A549 (cell line): ENCODE results near the gene CRYBB2. TPM values are rescaled to one million over a fixed set of nuclear protein-coding genes. Genes with fewer than 3 reads are reported as not detected.
"Not testable (repeated sequence)": the region's sequence is repeated elsewhere in the genome, so short reads cannot be mapped to it uniquely, and the experiment has no call there.

ENCODE experiments used
- ATAC-seq, 2 experiments: fragments of 200-7000 bp in 1 of 2; fragments of >200 bp in 1 of 2; cut with Nextera tagmentation in 1 of 2; cut with Tn5 transposase in 1 of 2; 3 replicates each; pipeline versions ENCODE4 v1.8.0 to v1.9.1; 2018 to 2020; ENCODE audit warnings: mild to moderate bottlenecking in 1 of 2, moderate library complexity in 1 of 2
- CTCF ChIA-PET: fragments of 300-600 bp; sonication (Branson Sonifier 250); formaldehyde crosslinking; extraction: SDS; loops from one replicate; lab custom pipeline; 2021; ENCODE audit warnings: antibody characterized with exemption, inconsistent platforms; lab: Yijun Ruan, JAX
- POLR2A ChIA-PET: fragments of 350-600 bp; formaldehyde crosslinking; extraction: SDS; loops from one replicate; lab custom pipeline; 2021; ENCODE audit warnings: antibody characterized with exemption, inconsistent platforms; lab: Yijun Ruan, JAX
- DNase-seq, 2 experiments: peaks; one replicate each; pipeline versions ENCODE4 v3.0.0 to v3.0.0-alpha.2; 2011 to 2016; ENCODE audit warnings: low read depth in 1 of 2, low spot score in 1 of 2
- FAIRE-seq: peaks from 2 replicates; lab custom pipeline; 2011; peaks lifted over from hg19 to GRCh38; lab: Jason Lieb, UNC
- H3K27ac ChIP-seq, 2 experiments: fragments of >200 bp; sonication (Bioruptor Twin); formaldehyde crosslinking; 3 replicates each; pipeline ENCODE4 v1.5.1; 2016 to 2017
- H3K4me1 ChIP-seq: fragments of >200 bp; sonication (Bioruptor Twin); formaldehyde crosslinking; 3 replicates; pipeline ENCODE4 v1.6.1; 2016
- H3K4me2 ChIP-seq: fragments of >200 bp; sonication (Bioruptor Twin); formaldehyde crosslinking; 3 replicates; pipeline ENCODE4 v1.6.1; 2016
- H3K4me3 ChIP-seq: fragments of >200 bp; sonication (Bioruptor Twin); formaldehyde crosslinking; 3 replicates; pipeline ENCODE4 v1.5.1; 2016
- H3K9me3 ChIP-seq: fragments of >200 bp; sonication (Bioruptor Twin); formaldehyde crosslinking; 3 replicates; pipeline ENCODE4 v1.6.1; 2016
- WGBS: methylation state at CpG from one replicate; pipeline ENCODE4 v1.1.6; 2017; ENCODE audit errors: missing lambda C conversion rate; 5-methylcytosine and 5-hydroxymethylcytosine counted together
- polyA plus RNA-seq, 4 experiments: library from polyadenylated mRNA; depleted of rRNA in 3 of 4; stranded (reverse); fragments of >200 nt; fragmentation: RNase III in 1 of 4; extraction: RNeasy Plus Mini Kit Qiagen cat#74134 plus additional on column Dnase treatment in 1 of 4; gene quantifications; 2 replicates in 3 of 4; 3 replicates in 1 of 4; pipeline ENCODE4 v1.2.3, GENCODE V29; 2011 to 2017
- small RNA-seq, 6 experiments: library from RNA; depleted of rRNA; stranded (forward); fragments of <200 nt; gene quantifications; one replicate each; pipeline ENCODE3, GENCODE V24; 2012

The CRYBB2 gene
- polyA plus RNA-seq, 2 of the 4 experiments (the other 2 are of a cell fraction), result not detected

- ATAC-seq, H3K27ac ChIP-seq, POLR2A ChIA-PET, H3K9me3 ChIP-seq, H3K4me1 ChIP-seq, CTCF ChIA-PET, H3K4me3 ChIP-seq, H3K4me2 ChIP-seq, DNase-seq, FAIRE-seq: not testable (repeated sequence)
- WGBS, result 0% methylated on average over 1 of the region's 1 CpG
Observed at GRCh38 chr22:25255169-25255568, 35.7 kb downstream of the CRYBB2 start.

DNA sequence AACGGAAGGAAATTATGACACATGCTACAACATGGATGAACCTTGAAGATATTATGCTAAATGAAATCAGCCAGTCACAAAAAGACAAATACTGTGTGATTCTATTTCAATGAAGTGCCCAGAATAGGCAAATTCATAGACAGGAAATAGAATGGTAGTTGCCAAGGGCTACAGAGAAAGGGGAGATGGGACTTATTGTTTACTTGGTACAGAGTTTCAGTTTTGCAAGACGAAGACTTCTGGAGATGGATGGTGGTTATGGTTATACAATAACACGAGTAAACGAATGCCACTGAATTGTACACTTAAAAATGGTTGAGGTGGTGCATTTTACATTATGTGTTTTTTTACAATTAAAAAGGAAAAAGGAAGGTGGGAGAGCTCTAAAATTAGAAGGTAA lies 48.1 kb downstream of the CRYBB2 start:
- H3K4me2 ChIP-seq, H3K4me1 ChIP-seq, H3K27ac ChIP-seq, CTCF ChIA-PET, ATAC-seq, FAIRE-seq, H3K9me3 ChIP-seq, POLR2A ChIA-PET, H3K4me3 ChIP-seq, DNase-seq: not testable (repeated sequence)
- WGBS, result 4% methylated on average over 4 of the region's 4 CpGs

GRCh38 chr22:25268902-25269301 lies 49.5 kb downstream of the CRYBB2 start:
- FAIRE-seq, H3K4me1 ChIP-seq, CTCF ChIA-PET, DNase-seq, H3K4me3 ChIP-seq, H3K27ac ChIP-seq, H3K9me3 ChIP-seq, ATAC-seq, H3K4me2 ChIP-seq, POLR2A ChIA-PET: not testable (repeated sequence)
- 0% methylated on average over 1 of the region's 1 CpG for WGBS

- ATAC-seq, H3K4me2 ChIP-seq, H3K9me3 ChIP-seq, H3K4me3 ChIP-seq, H3K27ac ChIP-seq, FAIRE-seq, DNase-seq, H3K4me1 ChIP-seq, POLR2A ChIA-PET, CTCF ChIA-PET: not testable (repeated sequence)
- 47% methylated on average over 2 of the region's 2 CpGs for WGBS
Observed at GRCh38 chr22:25270061-25270460, 50.6 kb downstream of the CRYBB2 start.

DNA sequence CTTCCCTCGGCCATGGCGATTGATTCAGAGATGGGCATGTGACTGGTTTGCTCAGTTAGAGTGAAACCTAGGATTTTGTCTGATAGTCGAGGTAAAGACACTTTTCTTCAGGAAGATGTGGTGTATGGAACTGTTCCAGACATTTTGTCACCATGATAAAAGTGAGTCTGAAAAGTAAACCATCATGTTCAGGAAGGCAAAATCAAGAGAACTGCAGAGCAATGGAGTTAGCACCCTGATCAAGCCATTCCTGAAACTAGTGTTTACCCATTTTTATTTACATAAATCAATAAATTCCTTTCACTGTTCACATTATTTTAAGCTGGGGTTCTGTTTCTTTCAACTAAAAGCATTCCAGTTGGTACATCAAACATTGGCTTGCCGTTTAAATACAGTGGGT lies 53.8 kb downstream of the CRYBB2 start:
- FAIRE-seq, DNase-seq, CTCF ChIA-PET, H3K9me3 ChIP-seq, H3K4me2 ChIP-seq, H3K27ac ChIP-seq, H3K4me3 ChIP-seq, H3K4me1 ChIP-seq, ATAC-seq, POLR2A ChIA-PET: not testable (repeated sequence)
- WGBS, result 8% methylated on average over 4 of the region's 4 CpGs

- H3K9me3 ChIP-seq, H3K27ac ChIP-seq, POLR2A ChIA-PET, DNase-seq, CTCF ChIA-PET, FAIRE-seq, ATAC-seq, H3K4me3 ChIP-seq, H3K4me1 ChIP-seq, H3K4me2 ChIP-seq: not testable (repeated sequence)
- 82% methylated on average over 2 of the region's 3 CpGs for WGBS
Observed at GRCh38 chr22:25273928-25274327, 54.5 kb downstream of the CRYBB2 start.

GRCh38 chr22:25280118-25280517 lies 60.7 kb downstream of the CRYBB2 start:
- not testable (repeated sequence) for ATAC-seq, H3K4me2 ChIP-seq, FAIRE-seq

More at GRCh38 chr22:25280118-25280517, 60.7 kb downstream of the CRYBB2 start:
- POLR2A ChIA-PET, H3K4me3 ChIP-seq, DNase-seq, H3K4me1 ChIP-seq, CTCF ChIA-PET, H3K9me3 ChIP-seq, H3K27ac ChIP-seq: not testable (repeated sequence)
- WGBS, result 8% methylated on average over 2 of the region's 2 CpGs

Small RNAs within 50 kb of the gene (small RNA-seq; reads per million reads assigned to genes)
- 0 reads per million in 6 experiments for gene Z99916.2

Other genes with a start within 250 kb of the CRYBB2 start
- gene CRYBB3, start 19.8 kb upstream of the CRYBB2 start, polyA plus RNA-seq (2011; rRNA removed), result not detected in 2 replicates
- gene CRYBB3, start 19.8 kb upstream of the CRYBB2 start, polyA plus RNA-seq (2017; fragmentation: RNase III; extraction: RNeasy Plus Mini Kit Qiagen cat#74134 plus additional on column Dnase treatment), result not detected in 3 replicates